HAP-1 (cell line): ENCODE results near the gene LGMN.
"Not testable (repeated sequence)": the region's sequence is repeated elsewhere in the genome, so short reads cannot be mapped to it uniquely, and the experiment has no call there.

ENCODE experiments used
- DNase-seq, 2 experiments: peaks; one replicate each; pipeline ENCODE4 v3.0.0-alpha.2; 2016 to 2020; ENCODE audit warnings: low spot score in 2 of 2
- H3K27me3 ChIP-seq: fragments of 250-450 bp; sonication (Bioruptor Pico); 2 replicates; pipeline ENCODE4 v1.5.1; 2020; ENCODE audit warnings: low read depth, mild to moderate bottlenecking, moderate library complexity
- H3K36me3 ChIP-seq: fragments of 250-450 bp; sonication (Bioruptor Pico); replicated peaks from 2 replicates; pipeline ENCODE4 v1.5.1; 2020; ENCODE audit warnings: mild to moderate bottlenecking
- H3K4me1 ChIP-seq: fragments of 250-450 bp; sonication (Bioruptor Pico); 2 replicates; pipeline ENCODE4 v1.5.1; 2020; ENCODE audit warnings: mild to moderate bottlenecking
- H3K4me3 ChIP-seq: fragments of 250-450 bp; sonication (Bioruptor Pico); 2 replicates; pipeline ENCODE4 v1.5.1; 2020; ENCODE audit warnings: mild to moderate bottlenecking, moderate library complexity
- H3K9me3 ChIP-seq: fragments of 250-450 bp; sonication (Bioruptor Pico); 2 replicates; pipeline ENCODE4 v1.5.1; 2020; ENCODE audit warnings: mild to moderate bottlenecking, moderate library complexity
- in situ Hi-C: fragments of 300-500 bp; cut with MboI; formaldehyde crosslinking; loops from 3 replicates; pipeline ENCODE4 v1.14.3; 2020; ENCODE audit warnings: low sequenced_read_pairs, inconsistent platforms, mixed read lengths

LGMN gene

GRCh38 chr14:92751819-92752218 lies 3.4 kb upstream of the LGMN start:
- DNase-seq, result no peak
- Histone ChIP-seq H3K27me3 (no peaks in the 10 kb centered on the region), H3K36me3 (no peaks in the 10 kb centered on the region), H3K4me1 (no peaks in the 10 kb centered on the region), H3K9me3 (no peaks in the 10 kb centered on the region), H3K4me3 (no peak overlapping the region)
- in situ Hi-C loops, result no loop called here

DNA sequence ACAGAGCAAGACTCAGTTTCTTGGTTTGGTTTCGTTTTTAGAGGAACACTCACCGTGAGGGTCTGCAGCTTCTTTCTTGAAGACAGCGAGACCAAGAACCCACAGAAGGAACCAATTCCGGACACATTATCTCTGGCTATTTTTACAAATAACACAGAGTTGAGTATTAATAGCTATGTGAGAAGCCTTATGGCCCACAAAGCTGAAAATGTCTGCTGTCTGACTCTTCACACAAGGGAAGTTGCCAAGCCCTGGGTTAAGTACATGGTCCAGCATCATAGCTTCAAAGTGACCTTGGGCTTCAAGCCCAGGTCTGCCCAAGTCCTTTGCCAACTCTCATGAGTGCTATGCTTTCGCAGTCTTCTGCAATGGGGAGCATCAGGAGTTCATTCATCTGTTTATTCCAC lies 2.6 kb upstream of the LGMN start:
- no peak for DNase-seq
- no peaks in the 10 kb centered on the region for H3K27me3 ChIP-seq
- H3K36me3 ChIP-seq, result no peaks in the 10 kb centered on the region
- no peaks in the 10 kb centered on the region for H3K4me1 ChIP-seq
- H3K9me3 ChIP-seq, result no peaks in the 10 kb centered on the region
- no peak overlapping the region for H3K4me3 ChIP-seq
- in situ Hi-C loops, result no loop called here

DNA sequence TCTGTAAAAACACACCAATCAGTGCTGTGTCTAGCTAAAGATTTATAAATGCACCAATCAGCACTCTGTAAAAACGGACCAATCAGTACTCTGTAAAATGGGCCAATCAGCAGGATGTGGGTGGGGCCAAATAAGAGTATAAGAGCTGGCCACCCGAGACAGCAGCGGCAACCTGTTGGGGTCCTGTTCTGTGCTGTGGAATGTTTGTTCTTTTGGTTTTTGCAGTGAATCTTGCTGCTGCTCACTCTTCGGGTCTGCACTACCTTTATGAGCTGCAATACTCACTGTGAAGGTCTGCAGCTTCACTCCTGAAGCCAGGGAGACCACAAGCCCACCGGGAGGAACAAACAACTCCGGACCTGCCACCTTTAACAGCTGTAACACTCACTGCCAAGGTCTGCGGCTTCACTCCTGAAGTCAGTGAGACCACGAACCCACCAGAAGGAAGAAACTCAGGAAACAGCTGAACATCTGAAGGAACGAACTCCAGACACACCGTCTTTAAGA lies 1.8 kb upstream of the LGMN start:
- H3K27me3 ChIP-seq, H3K4me3 ChIP-seq, DNase-seq, H3K4me1 ChIP-seq, H3K36me3 ChIP-seq, H3K9me3 ChIP-seq, in situ Hi-C loops: not testable (repeated sequence)

DNA sequence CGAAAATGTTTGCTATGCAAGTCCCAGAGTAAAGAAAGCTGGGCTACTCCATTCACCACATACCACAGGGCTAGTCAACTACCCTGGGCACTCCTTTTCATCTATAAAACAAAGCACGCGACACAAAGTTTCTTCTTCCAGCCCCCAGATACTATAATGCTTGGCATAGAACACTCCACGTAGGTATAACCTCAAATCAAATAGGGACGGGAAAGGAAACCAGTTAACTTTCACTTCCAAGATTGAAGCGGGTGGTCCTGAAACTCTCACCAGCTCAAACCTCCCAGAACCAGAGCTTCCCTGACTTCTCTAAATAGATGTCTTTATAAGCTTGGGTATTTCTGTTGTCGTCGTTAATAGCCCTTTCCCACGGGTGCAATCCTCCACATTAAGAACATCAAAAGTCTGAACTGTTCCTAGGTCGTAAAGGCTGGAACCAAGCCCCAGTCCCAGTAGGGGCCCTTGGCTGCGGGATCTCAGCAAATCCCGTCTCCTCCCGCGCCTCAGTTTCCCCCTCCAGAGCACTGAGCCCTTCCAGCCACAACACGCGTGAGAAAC lies 647 bp downstream of the LGMN start:
- no peaks in the 10 kb centered on the region for H3K9me3 ChIP-seq
- no peak for DNase-seq
- H3K36me3 ChIP-seq, result no peaks in the 10 kb centered on the region
- in situ Hi-C loops, result no loop called here
- H3K4me1 ChIP-seq, result no peaks in the 10 kb centered on the region
- no peaks in the 10 kb centered on the region for H3K27me3 ChIP-seq
- no peak overlapping the region for H3K4me3 ChIP-seq

DNA sequence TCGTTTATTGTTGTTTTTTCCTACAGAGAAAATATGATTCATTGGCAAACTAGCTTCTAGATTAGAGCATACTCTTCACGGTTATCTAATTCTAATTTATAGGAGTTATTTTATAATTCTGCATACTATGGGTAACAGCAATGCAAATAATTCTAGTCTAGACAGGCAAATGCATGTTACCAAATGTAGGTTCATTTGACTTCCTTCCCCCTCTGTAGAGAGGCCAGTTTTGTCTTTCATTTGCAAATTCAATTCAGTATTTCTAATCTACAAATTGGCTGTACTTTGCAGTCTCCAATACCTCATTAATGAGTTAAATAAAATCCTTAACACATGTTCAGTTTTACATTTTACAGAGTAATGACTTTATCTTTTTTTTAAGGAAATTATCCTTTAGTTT lies 4.2 kb downstream of the LGMN start:
- no peaks in the 10 kb centered on the region for H3K36me3 ChIP-seq
- no peak for DNase-seq
- in situ Hi-C loops, result no loop called here

DNA sequence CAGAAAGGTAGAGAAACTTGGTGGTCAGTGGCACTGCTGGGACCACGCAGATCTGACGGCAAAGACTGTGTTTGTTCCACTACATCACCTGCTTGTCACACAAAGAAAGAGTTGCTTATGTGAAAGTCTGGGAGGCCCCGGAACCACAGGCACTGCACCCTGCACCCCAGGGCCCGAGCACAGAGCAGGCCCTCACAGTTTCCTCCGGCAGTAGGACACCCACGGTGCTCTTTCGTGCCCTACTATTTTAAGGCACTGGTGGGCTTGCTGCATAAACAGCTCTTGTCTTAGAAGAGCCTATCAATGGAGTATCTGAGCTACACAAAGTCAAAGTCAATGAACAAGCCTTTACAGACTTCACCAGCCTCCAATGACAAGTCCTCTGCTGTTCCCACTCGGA lies 8.0 kb downstream of the LGMN start:
- Histone ChIP-seq H3K36me3 (no peaks in the 10 kb centered on the region), H3K9me3 (no peaks in the 10 kb centered on the region), H3K4me1 (no peaks in the 10 kb centered on the region), H3K4me3 (no peak overlapping the region), H3K27me3 (no peaks in the 10 kb centered on the region)
- in situ Hi-C loops, result no loop called here
- no peak for DNase-seq

More for the DNA sequence above, 4.2 kb downstream of the LGMN start:
- Histone ChIP-seq H3K4me3 (no peak overlapping the region), H3K27me3 (no peaks in the 10 kb centered on the region), H3K4me1 (no peaks in the 10 kb centered on the region), H3K9me3 (no peaks in the 10 kb centered on the region)

- H3K27me3 ChIP-seq, result no peaks in the 10 kb centered on the region
- no peak for DNase-seq
- H3K9me3 ChIP-seq, result no peaks in the 10 kb centered on the region
- H3K4me1 ChIP-seq, result no peaks in the 10 kb centered on the region
- H3K36me3 ChIP-seq, result no peaks in the 10 kb centered on the region
- in situ Hi-C loops, result no loop called here
- no peak overlapping the region for H3K4me3 ChIP-seq
Measured at GRCh38 chr14:92737619-92738188, 10.7 kb downstream of the LGMN start.

GRCh38 chr14:92737206-92737605 lies 11.2 kb downstream of the LGMN start:
- no peaks in the 10 kb centered on the region for H3K27me3 ChIP-seq
- DNase-seq, result no peak
- H3K4me1 ChIP-seq, result no peaks in the 10 kb centered on the region
- no peaks in the 10 kb centered on the region for H3K9me3 ChIP-seq
- no peaks in the 10 kb centered on the region for H3K36me3 ChIP-seq
- no peak overlapping the region for H3K4me3 ChIP-seq
- in situ Hi-C loops, result no loop called here

- no peak overlapping the region for H3K4me3 ChIP-seq
- H3K9me3 ChIP-seq, result no peaks in the 10 kb centered on the region
- no peaks in the 10 kb centered on the region for H3K36me3 ChIP-seq
- DNase-seq, result no peak
- in situ Hi-C loops, result no loop called here
- H3K4me1 ChIP-seq, result no peaks in the 10 kb centered on the region
- no peaks in the 10 kb centered on the region for H3K27me3 ChIP-seq
Measured at GRCh38 chr14:92735344-92735743, 13.1 kb downstream of the LGMN start.

DNA sequence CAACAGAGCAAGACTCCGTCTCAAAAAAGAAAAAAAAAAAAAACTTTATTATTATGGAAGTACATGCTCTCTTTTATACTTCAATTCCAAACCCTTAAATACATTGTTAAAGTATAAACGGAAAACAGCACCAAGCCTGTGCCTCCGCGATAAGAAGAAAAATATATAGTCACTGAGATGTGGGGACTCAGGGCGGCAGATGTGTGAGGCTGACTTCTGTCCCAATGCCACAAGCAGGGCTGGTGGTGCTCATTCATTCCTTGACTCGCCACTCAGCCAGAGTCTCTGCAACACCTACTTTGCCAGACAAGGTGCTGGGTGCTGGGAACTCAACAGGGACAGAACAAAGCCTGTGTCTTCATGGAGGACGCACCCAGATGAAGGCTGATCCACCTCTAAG lies 13.8 kb downstream of the LGMN start:
- in situ Hi-C loops, result no loop called here
- Histone ChIP-seq H3K4me3 (no peak overlapping the region), H3K9me3 (no peaks in the 10 kb centered on the region), H3K27me3 (no peaks in the 10 kb centered on the region), H3K4me1 (no peaks in the 10 kb centered on the region), H3K36me3 (no peaks in the 10 kb centered on the region)
- DNase-seq, result no peak

- H3K4me3 ChIP-seq, result no peak overlapping the region
- no peaks in the 10 kb centered on the region for H3K27me3 ChIP-seq
- in situ Hi-C loops, result no loop called here
- no peaks in the 10 kb centered on the region for H3K4me1 ChIP-seq
- DNase-seq, result no peak
- H3K9me3 ChIP-seq, result no peaks in the 10 kb centered on the region
- H3K36me3 ChIP-seq, result no peaks in the 10 kb centered on the region
Measured at GRCh38 chr14:92733007-92733406, 15.4 kb downstream of the LGMN start.

- Histone ChIP-seq H3K9me3 (no peaks in the 10 kb centered on the region), H3K36me3 (no peaks in the 10 kb centered on the region)
Measured at GRCh38 chr14:92731622-92732115, 16.8 kb downstream of the LGMN start.

DNA sequence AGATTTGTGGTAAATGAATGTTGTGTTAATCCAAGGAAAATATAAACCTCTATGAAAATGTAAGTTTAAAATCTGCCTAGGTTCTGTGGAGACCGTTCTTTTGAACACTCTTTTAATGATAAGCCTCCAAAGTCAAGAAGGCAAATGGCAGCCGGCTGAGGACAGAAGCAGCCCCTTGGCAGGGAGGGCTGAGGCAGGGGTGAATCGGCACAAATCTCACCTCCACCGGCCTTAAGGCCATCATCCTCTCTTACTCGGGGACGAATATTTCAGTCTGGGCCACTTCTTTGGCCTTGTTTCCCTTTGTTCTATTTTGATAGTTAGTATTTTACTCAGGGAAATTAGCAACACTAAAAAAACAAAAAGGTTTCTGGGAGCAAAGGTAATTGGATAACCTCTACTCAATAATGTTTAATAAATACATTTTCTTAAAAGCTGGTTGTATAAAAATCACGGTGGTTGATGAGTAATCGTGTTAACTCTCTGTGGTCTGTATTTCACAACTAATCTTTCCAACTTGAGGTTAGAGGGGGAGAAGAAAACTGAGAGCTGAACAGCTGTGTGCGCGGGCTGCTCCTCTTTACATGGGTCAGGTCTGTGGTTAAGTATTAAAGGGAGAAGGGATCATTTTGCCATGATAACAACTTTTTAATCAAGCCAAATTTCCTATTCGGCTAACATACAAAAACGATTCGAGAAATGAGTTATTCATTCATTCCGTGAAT lies 18.6 kb downstream of the LGMN start:
- no peak overlapping the region for H3K4me3 ChIP-seq
- H3K9me3 ChIP-seq, result no peaks in the 10 kb centered on the region
- H3K4me1 ChIP-seq, result no peaks in the 10 kb centered on the region
- in situ Hi-C loops, result no loop called here
- no peaks in the 10 kb centered on the region for H3K27me3 ChIP-seq
- no peaks in the 10 kb centered on the region for H3K36me3 ChIP-seq
- DNase-seq, result no peak

More at GRCh38 chr14:92731622-92732115, 16.8 kb downstream of the LGMN start:
- Histone ChIP-seq H3K4me1 (no peaks in the 10 kb centered on the region), H3K27me3 (no peaks in the 10 kb centered on the region), H3K4me3 (no peak overlapping the region)
- DNase-seq, result no peak
- in situ Hi-C loops, result no loop called here

DNA sequence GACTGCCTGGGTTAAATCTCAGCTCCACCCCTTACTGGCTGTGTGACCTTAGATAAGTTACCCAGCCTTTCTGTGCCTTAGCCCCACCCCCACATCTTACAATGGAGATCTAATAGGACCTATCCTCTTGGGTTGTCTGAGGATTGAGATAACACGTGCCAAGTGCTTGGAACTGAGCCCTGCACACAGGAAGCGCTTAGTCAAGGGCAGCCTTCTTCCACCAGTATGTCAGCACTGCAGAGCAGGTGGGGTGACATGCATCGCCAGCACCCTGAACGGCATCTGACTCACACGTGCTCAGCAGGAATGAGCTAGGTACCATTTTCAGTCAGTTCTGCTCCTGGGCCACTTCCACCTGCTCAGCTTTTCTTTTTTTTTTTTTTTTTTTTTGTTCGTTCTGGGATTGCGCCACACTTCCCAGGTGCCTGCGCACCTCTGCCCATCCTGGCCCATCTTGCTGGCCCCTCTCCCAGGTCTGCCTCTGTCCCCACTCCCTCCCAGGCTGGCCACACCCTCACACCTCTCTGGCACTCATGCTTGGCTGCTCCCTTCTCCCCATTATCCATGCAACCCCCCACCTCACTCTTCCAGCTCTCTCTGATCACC lies 19.6 kb downstream of the LGMN start:
- Histone ChIP-seq H3K4me1 (no peaks in the 10 kb centered on the region), H3K4me3 (no peak overlapping the region), H3K36me3 (no peaks in the 10 kb centered on the region), H3K9me3 (no peaks in the 10 kb centered on the region), H3K27me3 (no peaks in the 10 kb centered on the region)
- in situ Hi-C loops, result no loop called here
- no peak for DNase-seq
